ENCODE data around the gene GPX6.
"Not testable (repeated sequence)": the region's sequence is repeated elsewhere in the genome, so short reads cannot be mapped to it uniquely, and the experiment has no call there.

The GPX6 gene

GRCh38 chr6:28515676-28516075 lies at the start of gene GPX6:
Gene GPX6 (minus strand): TSS chr6:28515793. CDS start chr6:28515743, 50 bp downstream.
- in situ Hi-C loops (cut with MboI; ENCODE audit: low sequenced_read_pairs), result no loop called here

GRCh38 chr6:28563430-28564095 lies 48.0 kb upstream of the GPX6 start:
- in situ Hi-C loops (cut with MboI; ENCODE audit: low sequenced_read_pairs), result no loop called here

GRCh38 chr6:28558629-28559028 lies 43.0 kb upstream of the GPX6 start:
- in situ Hi-C loops (cut with MboI; ENCODE audit: low sequenced_read_pairs), result no loop called here

- in situ Hi-C loops (cut with MboI; ENCODE audit: low sequenced_read_pairs), result no loop called here
Observed at GRCh38 chr6:28555136-28555535, 39.5 kb upstream of the GPX6 start.

- in situ Hi-C loops (cut with MboI; ENCODE audit: low sequenced_read_pairs), result no loop called here
Observed at GRCh38 chr6:28553986-28554881, 38.6 kb upstream of the GPX6 start.

GRCh38 chr6:28553384-28553985 lies 37.9 kb upstream of the GPX6 start:
- in situ Hi-C loops (cut with MboI; ENCODE audit: low sequenced_read_pairs), result no loop called here

GRCh38 chr6:28551891-28552666 lies 36.5 kb upstream of the GPX6 start:
- in situ Hi-C loops (cut with MboI; ENCODE audit: low sequenced_read_pairs), result no loop called here

- in situ Hi-C loops (cut with MboI; ENCODE audit: low sequenced_read_pairs), result not testable (repeated sequence)
Observed at GRCh38 chr6:28547003-28547402, 31.4 kb upstream of the GPX6 start.

GRCh38 chr6:28545955-28546354 lies 30.4 kb upstream of the GPX6 start:
- in situ Hi-C loops (cut with MboI; ENCODE audit: low sequenced_read_pairs), result no loop called here

GRCh38 chr6:28543651-28544610 lies 28.3 kb upstream of the GPX6 start:
- in situ Hi-C loops (cut with MboI; ENCODE audit: low sequenced_read_pairs), result no loop called here

GRCh38 chr6:28542440-28543296 lies 27.1 kb upstream of the GPX6 start:
- in situ Hi-C loops (cut with MboI; ENCODE audit: low sequenced_read_pairs), result no loop called here

GRCh38 chr6:28541996-28542395 lies 26.4 kb upstream of the GPX6 start:
- in situ Hi-C loops (cut with MboI; ENCODE audit: low sequenced_read_pairs), result no loop called here

GRCh38 chr6:28537509-28538140 lies 22.0 kb upstream of the GPX6 start:
- in situ Hi-C loops (cut with MboI; ENCODE audit: low sequenced_read_pairs), result no loop called here

GRCh38 chr6:28537065-28537464 lies 21.5 kb upstream of the GPX6 start:
- in situ Hi-C loops (cut with MboI; ENCODE audit: low sequenced_read_pairs), result no loop called here

GRCh38 chr6:28534875-28535274 lies 19.3 kb upstream of the GPX6 start:
- in situ Hi-C loops (cut with MboI; ENCODE audit: low sequenced_read_pairs), result no loop called here

- in situ Hi-C loops (cut with MboI; ENCODE audit: low sequenced_read_pairs), result no loop called here
Observed at GRCh38 chr6:28534306-28534705, 18.7 kb upstream of the GPX6 start.

GRCh38 chr6:28531479-28532128 lies 16.0 kb upstream of the GPX6 start:
- in situ Hi-C loops (cut with MboI; ENCODE audit: low sequenced_read_pairs), result no loop called here

- in situ Hi-C loops (cut with MboI; ENCODE audit: low sequenced_read_pairs), result no loop called here
Observed at GRCh38 chr6:28530777-28531176, 15.2 kb upstream of the GPX6 start.

Data from hTERT RPE-1 (cell line).